Stimulated activated CD8-positive, alpha-beta memory T cell treated with anti-CD3 and anti-CD28 coated beads, Interleukin-12 subunit alpha, Interleukin-12 subunit beta, amount 100 ng/mL, for 24 hours (primary cell): ENCODE data around the gene LYG1.
A peak's percentile ranks its signal among the peaks of the same experiment; 100 is the strongest.
"Not testable (repeated sequence)": the region's sequence is repeated elsewhere in the genome, so short reads cannot be mapped to it uniquely, and the experiment has no call there.

Experiments
- DNase-seq: peaks from one replicate; pipeline ENCODE4 v3.0.0-alpha.2; 2020; ENCODE audit errors: extremely low read depth

The LYG1 gene

DNA sequence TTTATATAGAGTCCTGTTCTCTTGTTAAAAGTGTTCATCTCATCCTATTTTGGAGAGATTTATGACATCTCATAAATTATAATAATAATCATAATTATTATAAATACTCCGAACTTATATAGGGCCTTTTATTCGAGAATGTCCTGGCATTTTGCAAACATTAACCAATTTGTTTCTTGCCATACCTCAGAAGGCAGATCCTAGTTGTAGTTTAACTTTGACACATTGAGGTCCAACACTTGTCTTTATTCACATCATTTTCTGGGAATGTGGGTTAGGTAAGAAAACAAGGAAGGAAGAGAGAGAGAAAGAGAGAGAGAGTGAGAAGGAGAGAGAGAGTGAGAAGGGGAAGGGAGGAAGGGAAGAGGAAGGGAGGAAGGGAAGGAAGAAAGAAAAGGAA lies at the start of gene LYG1:
Gene LYG1, minus strand, starts transcription at position 101 of the 400 bp plus-strand sequence. CDS start 5,527 bp downstream, outside the sequence.
- DNase-seq, result not testable (repeated sequence)

DNA sequence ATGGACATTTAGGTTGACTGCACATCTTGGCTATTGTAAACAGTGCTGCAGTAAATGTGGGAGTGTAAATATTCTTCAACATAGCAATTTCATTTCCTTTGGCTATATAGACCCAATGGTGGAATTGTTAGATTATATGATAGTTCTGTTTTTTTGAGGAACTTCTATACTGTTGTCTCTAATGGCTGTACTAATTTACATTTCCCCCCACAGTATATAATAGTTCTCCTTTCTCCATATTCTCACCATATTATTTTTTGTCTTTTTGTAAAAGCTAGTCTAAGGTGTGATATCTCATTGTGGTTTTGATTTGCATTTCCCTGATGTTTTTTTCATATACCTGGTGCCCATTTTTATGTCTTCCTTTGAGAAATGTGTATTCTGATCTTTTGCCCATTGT lies 49.2 kb upstream of the LYG1 start:
- no peak for DNase-seq

DNA sequence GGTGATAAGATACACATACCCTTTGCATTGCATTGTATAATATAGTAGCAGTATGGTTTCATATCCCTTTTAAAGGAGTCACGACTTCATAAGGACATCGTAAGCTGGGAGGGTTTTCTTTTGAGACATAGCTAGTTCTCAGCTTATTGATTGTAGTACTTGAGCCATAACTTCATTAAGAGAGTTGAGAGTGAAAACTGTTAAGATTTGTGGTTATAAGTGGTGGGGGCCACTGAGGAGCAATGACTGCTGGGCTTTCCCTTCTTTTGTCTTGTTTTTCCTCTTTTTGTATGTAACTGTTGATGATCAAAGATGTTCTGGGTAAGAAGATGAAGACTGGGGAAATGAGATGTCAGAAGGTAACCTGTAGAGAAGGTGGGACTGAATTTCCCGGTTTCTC lies 47.2 kb upstream of the LYG1 start:
- no peak for DNase-seq

DNA sequence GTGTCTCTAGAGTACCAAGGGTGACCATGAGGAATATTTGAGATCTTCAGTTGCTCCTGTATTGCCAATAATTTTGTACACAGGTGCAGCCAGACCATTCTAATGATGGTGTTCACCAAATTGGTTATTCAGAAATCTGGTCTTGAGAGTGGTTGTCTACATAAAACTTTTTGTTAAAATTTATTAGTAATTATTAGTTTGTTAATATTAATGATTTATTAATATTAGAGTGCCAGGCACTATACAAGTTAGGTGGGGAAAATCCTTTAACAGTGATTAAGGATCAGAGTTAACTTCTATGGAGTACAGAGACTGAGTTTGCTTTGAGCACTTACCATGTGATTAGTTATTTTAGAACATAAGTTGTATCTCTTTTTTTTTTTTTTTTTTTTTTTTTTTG lies 45.2 kb upstream of the LYG1 start:
- DNase-seq, result no peak

DNA sequence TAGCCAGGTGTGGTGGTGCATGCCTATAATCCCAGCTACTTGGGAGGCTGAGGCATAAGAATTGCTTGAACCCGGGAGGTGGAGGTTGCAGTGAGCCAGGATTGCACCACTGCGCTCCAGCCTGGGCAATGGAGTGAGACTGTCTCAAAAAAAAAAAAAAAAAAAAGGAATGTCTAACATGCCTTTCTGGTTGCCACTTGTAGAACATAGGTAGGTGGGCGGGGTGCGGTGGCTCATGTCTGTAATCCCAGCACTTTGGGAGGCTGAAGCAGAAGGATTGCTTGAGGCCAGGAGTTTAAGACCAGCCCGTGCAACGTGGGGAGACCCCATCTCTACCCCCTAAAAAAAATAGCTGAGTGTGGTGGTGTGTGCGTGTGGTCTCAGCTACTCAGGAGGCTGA lies 44.4 kb upstream of the LYG1 start:
- not testable (repeated sequence) for DNase-seq

DNA sequence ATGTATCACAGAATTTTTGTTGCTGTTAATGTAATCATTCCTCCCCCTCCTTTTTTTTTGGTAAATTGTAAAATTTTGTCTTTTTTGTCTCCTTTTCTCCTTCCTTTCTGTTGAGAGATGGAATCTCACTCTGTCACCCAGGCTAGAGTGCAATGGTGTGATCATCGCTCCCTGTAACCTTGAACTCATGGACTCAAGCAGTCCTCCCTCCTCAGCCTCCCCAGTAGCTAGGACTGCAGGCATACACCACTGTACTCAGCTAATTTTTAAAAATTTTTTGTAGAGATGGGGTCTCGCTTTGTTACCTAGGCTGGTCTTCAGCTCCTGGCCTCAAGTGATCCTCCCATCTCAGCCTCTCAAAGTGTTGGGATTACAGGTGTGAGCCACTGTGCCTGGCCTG lies 41.5 kb upstream of the LYG1 start:
- DNase-seq, result no peak

DNA sequence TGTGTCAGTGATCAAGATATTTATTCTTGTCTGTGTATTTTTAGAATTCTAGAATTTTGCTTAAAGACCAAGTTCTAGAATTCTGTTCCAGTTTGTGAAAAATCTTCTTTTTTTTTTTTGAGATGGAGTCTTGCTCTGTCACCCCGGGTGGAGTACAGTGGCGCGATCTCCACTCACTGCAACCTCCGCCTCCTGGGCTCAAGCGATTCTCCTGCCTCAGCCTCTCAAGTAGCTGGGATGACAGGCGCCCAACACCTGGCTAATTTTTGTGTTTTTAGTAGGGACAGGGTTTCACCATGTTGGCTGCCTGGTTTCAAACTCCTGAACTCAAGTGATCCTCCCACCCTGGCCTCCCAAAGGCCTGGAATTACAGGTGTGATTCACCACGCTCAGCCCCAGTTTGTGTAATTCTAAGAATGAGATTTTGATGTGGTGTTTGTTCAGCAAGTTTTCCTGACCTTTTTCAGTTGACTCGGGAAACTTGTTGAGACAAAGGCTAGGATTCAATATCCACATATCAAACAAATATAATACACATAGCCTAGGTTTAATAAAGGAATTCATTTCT lies 39.8 kb upstream of the LYG1 start:
- DNase-seq, result no peak

DNA sequence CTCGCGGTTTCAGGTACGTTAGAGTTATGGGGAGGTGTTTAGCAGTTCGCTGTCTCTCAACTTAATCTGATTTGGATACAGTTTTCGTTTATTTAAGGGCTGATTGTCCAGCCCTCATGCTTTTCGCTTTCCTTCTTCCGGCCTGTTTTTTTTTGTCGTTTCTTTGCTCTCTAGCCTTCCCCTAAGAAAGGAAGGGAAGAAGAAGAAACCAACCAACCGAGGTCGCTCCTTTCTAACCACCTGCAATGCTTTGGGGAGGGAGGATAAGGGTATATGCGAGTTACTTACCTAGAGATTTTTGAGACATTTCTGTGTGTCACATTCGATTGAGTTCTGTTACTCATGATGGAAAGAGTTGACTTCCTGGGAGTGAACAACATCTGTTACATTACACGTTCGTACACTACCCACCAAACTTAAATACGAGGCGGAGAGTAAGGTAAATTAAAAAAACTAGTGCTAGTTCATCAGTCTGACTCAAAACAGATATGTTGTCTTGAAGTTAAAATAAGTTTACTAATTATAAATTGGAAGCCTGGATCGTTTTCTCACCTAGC lies 37.1 kb upstream of the LYG1 start:
- no peak for DNase-seq

DNA sequence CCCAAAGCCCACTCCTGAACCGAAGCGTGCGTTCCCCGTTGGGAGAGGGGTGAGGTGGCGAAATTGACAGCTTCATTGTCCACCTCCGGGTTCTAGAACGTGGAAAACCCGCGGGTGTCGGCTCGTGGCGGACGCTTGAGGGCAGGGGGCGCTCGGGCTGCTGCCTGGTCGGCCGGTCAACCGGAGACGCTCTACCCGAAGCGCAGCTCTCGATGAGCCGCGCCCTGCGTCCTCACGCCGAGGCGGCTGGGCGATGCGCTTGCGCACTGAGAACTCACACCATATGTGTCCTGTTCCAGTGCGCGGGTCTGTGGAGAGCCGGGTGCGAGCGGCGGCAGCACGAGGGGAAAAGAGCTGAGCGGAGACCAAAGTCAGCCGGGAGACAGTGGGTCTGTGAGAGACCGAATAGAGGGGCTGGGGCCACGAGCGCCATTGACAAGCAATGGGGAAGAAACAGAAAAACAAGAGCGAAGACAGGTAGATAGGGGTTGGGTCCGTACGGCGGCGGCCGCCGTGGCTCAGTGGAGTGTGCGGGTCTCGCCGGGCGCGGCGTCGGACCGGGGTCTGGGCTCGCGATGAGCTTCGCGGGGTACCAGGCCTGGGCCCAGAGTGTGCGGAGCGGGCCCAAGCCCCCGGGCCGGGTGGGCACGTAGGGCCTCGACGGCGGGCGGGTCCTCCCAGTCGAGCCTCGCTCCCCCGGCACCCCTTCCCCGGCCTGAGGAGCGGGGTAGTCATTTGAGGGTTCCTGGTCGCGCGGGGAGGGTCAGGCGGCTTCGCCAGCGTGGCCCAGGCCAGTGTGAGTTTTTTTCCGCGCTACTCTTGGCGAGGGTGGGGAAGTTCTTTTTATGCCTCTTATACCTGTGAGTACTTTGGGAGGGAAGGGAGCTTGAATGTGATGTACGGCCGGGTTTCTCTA lies 36.4 kb upstream of the LYG1 start, which contains the start of gene EIF5B:
Gene EIF5B, plus strand, starts transcription at position 277 of the 916 bp plus-strand sequence. Its CDS starts 166 bp downstream, at position 443.
- DNase-seq, result peak; percentile 86

DNA sequence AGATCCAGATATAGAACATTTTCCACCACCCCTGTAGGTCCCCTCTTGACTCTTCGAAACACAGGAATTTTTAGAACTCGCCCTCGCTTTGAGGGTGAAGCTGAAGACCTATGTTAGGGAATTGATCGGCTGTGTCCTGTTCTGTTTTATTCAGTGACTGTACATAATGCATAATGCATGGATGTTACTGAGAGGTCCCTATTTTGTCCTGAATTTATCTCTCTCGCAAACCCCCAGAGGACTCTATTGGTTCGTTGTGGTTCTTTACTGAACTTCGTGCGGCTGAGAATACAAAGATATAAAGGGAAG lies 35.8 kb upstream of the LYG1 start:
- no peak for DNase-seq

DNA sequence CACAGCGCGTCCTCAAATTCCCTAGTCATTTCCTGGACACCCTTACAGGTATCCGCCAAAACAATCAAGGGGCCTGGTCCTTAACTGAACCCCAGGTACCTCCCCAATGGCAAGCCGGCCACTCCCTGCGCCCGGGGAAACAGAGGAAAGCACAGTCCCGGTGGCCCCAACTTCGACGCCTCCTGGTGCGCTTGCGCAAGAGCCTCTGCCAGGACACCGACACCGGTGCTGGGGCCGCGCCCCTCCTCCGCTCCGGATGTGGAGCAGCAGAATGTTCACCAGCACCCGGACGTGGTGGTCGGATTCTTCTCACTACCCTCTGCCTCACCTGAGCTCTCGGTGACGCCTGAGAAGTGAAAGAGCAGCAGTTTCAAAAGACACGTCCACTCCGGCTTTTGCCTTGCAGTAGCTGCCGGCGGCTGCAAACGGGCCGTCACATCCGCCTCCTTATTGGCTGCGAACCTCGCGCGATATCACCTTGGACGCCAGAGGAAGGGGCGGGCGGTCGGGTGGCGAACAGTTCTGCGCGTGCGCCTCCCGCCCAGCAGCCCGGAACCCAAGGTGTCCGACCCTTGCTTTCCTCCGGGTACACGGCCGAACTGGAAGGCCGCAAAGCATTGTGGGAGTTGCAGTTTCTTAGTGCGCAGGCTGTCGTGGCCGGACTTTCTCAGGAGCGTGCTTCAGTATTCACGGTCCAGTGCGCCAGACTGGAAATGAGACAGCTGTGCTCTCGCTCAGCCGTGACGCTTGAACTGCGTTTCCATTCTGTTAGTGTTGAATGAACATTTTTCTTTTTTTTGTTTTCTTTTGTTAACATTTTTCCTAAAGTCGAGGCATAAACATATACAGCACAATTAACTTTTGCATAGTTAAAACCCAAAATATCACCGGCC lies 35.2 kb upstream of the LYG1 start, which contains the start of gene TXNDC9:
Gene TXNDC9, minus strand, starts transcription at position 423 of the 893 bp plus-strand sequence. CDS start 3,123 bp downstream, outside the sequence.
- DNase-seq, result peak; percentile 91

DNA sequence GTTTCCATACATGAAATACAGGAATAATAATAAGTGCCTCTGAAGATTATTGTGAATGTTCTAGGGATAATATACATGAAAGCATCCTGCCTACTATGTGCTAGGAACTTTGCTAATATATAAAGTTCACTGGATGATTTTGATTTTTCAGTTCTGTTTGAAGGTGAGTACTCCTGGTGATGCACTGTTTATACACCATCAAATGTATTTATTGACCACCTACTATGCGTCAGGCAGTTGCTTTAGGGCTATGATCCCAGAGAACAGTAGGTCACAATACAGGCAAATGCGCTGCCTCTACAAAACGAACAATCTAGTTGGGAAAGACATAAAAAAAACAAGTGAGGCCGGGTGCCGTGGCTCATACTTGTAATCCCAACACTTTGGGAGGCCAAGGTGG lies 24.4 kb upstream of the LYG1 start:
- DNase-seq, result no peak

DNA sequence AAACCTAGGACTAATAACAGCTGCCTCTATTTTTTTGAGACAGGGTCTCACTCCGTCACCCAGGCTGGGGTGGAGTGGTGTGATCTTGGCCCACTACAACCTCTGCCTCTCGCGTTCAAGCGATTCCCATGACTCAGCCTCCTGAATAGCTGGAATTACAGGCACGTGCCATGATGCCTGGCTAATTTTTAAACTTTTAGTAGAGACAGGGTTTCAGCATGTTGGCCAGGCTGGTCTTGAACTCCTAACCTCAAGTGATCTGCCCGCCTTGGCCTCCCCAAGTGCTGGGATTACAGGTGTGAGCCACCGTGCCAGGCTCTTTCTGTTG lies 16.8 kb upstream of the LYG1 start:
- not testable (repeated sequence) for DNase-seq

DNA sequence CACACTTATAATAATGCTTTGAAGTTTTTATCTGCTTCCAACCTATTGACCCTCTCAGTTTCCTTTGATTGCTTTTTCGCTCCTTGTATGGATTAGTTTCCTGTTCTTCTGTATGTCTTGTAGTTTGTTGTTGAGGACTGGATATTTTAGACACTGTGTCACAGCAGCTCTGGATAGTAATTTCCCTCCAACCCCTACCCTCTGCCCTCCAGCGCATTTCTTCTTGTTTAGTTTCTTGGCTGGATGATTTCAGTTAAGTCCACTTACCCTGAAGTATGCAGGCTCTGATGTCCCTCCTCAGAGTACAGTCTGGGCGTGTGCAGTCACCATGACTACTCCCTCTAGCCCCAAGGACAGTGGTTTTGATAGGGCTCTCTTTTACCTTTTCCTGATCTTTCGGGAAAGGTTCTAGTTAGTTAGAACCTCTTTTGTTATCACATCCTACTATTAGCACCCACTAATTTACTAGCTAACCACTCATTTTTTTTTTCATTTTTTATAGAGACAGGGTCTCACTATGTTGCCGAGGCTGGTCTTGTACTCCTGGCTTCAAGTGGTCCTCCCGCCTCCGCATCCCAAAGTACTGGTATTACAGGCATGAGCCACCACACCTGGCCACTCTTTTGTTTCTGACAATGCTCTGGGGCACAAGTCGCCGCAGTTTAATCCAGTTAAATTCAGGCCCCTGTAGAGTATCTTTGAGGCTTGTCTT lies 16.3 kb upstream of the LYG1 start:
- DNase-seq, result no peak

DNA sequence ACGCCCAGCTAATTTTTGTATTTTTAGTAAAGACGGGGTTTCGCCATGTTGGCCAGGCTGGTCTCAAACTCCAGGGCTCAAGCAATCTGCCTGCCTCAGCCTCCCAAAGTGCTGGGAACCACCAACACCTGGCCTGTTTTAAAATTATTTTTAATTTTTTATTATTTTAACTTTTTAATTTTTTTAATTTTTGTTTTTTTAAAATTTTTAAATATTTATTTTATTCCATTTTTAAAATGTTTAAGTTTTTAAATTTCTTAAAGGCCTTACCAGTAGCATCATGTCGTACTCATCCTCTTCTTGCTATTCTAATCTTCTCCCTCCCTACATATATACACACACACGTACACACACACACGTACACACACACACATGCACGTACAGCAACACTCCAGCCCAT lies 1.4 kb downstream of the LYG1 start:
- no peak for DNase-seq

DNA sequence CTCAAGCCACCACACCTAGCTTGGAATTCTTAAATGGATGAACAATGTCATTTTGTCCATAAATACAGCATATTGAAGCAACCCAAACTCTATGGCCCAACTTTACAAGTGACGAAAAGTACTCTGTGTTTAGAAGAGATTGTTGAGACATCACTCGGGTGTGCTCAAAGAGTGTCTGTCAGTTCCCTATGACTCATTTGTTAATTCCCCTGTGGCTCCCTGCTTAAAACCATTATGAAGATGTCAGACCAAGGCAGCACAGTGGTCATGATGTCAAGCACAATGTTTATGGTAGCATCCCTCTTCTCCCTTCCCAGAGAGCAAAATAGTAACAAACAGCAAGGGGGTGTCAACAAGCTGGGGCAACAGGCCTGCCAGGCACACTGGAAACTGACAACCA lies 3.0 kb downstream of the LYG1 start:
- no peak for DNase-seq

DNA sequence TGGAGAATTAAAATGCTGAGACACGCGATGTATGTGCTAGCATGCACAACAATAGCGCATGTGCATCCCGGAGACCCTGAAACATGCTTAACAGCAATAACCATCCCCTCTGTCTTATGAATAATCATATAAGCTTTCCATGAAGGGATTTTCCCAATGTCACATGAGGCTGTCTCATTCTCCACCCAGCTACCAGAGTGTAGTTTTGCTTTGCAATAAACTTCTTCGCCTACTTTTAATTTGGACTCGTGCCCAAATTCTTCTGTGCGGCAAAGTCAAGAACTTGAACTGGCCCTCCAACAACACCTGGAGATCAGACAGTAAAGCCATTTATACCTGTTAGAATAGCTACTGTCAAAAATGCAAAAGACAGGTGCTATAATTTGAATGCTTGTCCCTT lies 15.5 kb downstream of the LYG1 start:
- no peak for DNase-seq

DNA sequence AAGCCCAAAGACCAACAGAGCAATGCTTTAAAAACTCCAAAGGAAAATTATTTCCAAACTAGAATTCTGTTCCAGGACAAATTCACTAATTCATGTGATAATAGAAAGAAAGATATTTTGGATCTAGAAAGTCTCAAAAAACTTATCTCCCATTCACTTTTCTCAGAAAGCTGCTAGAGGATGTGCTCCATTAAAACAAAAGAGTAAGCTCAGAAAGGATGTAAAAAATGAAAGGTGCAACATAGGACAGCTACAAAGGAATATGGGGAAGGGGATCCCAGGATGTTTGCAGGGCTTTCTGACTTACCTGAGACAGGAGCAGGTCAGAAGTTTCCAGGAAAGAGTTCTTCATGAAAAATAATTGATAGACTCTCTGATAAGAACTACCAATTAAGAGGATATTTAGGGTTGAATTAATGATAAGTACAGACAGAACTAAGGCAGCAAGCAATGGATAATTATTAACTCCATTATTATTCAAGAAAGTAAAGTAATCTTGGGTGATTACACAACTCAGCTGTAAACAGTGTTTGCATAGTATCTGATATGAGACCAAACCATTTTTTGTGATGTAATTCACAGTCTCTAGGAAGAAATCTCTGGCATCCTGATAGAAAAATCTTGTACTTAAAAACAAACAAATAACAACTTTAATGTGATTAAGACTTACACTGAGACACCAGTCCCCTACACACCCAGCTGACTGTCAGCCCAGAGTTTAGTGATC lies 20.9 kb downstream of the LYG1 start:
- DNase-seq, result no peak

DNA sequence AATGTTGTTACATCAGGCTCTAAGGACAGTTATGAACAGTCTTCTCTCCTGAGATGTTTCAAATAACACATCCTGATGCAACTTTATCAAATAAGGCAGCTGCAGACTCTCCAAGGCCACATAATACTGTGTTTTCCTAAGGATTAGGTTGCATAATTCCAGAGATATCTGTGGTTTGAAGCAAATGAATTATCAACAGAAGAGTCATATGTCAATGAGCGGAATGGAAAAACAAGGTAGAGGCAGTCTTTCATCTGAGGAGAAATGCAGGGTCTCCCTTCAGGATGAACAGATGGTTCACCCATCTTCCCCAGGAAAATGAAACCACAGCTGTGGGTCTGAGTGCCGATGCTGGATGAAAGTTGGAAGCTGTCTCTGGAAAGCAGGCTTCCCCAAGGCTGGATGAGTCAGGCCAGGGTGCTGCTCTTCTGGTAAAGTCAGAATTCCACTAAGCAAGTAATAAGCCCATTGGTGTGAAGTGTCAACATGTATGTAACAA lies 22.2 kb downstream of the LYG1 start:
- DNase-seq, result no peak

DNA sequence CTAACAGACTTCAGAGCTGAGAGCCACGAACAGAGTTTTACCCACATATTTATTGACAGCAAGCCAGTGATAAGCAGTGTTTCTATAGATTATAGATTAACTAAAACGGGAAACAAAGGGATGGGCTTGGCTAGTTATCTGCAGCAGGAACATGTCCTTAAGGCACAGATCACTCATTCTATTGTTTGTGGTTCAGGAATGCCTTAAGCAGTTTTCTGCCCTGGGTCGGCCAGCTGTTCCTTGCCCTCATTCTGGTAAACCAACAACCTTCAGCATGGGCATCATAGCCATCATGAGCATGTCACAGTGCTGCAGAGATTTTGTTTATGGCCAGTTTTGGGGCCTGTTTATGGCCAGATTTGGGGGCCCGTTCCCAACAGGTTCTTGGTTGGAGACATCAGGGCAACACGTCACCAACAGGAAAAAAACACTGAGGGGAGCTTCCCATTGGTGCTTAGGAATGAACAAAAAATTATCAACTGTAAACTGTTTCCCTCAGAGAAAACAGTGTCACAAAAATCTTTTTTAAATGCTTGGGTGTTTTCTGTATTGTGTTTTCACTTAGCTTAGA lies 22.7 kb downstream of the LYG1 start:
- DNase-seq, result not testable (repeated sequence)
